HL-60 (cell line): ENCODE measurements around the gene TACR1.

Experiments used
- CTCF ChIP-seq: IDR thresholded peaks from one replicate; pipeline ENCODE4 v1.5.1; 2011; ENCODE audit warnings: low read length, control low read depth, inconsistent platforms; ENCODE audit not compliant: insufficient read depth
- POLR2AphosphoS5 ChIP-seq: IDR thresholded peaks from 2 replicates; pipeline ENCODE4 v1.6.1; 2012; ENCODE audit warnings: low read depth

- TF ChIP-seq POLR2AphosphoS5 (no peak), CTCF (no peak)
Measured at GRCh38 chr2:75035444-75036353, 163.6 kb downstream of the TACR1 start.
